PC-3 (cell line): ENCODE results near the gene IER3. TPM values are rescaled to one million over a fixed set of nuclear protein-coding genes. Genes with fewer than 3 reads are reported as not detected.
A peak's percentile ranks its signal among the peaks of the same experiment; 100 is the strongest.

Experiments
- ATAC-seq: fragments of 200-7000 bp; cut with Tn5 transposase; 2 replicates; pipeline ENCODE4 v1.9.1; 2020; ENCODE audit warnings: mild to moderate bottlenecking, moderate library complexity
- BruUV-seq: library from RNA; stranded (reverse); fragments of 400-500 nt; replicated peaks from 2 replicates; lab custom pipeline; 2021; lab: Mats Ljungman, UMichigan
- CTCF ChIA-PET: fragments of 300-600 bp; sonication (Branson Sonifier 250); formaldehyde crosslinking; loops from one replicate; lab custom pipeline; 2022; ENCODE audit warnings: antibody characterized with exemption; lab: Charles Lee
- POLR2A ChIA-PET: fragments of 300-600 bp; sonication (Branson Sonifier 250); formaldehyde crosslinking; loops from one replicate; lab custom pipeline; 2022; ENCODE audit warnings: antibody characterized with exemption; ENCODE audit not compliant: unreplicated experiment; lab: Charles Lee
- DNase-seq: peaks from one replicate; pipeline ENCODE4 v3.0.0-alpha.2; 2015
- H2AFZ ChIP-seq: fragments of 300-600 bp; sonication (generic); 2 replicates; pipeline ENCODE4 v1.6.0; 2016; ENCODE audit warnings: antibody characterized with exemption, low read length
- H3F3A ChIP-seq: fragments of 300-600 bp; sonication (generic); one replicate; pipeline ENCODE4 v1.6.0; 2017; ENCODE audit warnings: antibody characterized with exemption, low read length, control low read depth, mild to moderate bottlenecking; ENCODE audit not compliant: unreplicated experiment
- H3K27ac ChIP-seq: fragments of 300-600 bp; sonication (generic); 2 replicates; pipeline ENCODE4 v1.5.1; 2016; ENCODE audit warnings: mild to moderate bottlenecking, low read length
- H3K27me3 ChIP-seq: fragments of 300-600 bp; sonication (generic); 2 replicates; pipeline ENCODE4 v1.6.1; 2016; ENCODE audit warnings: low read length, mixed read lengths
- H3K36me3 ChIP-seq: fragments of 300-600 bp; sonication (generic); 2 replicates; pipeline ENCODE4 v1.6.1; 2016; ENCODE audit warnings: low read depth, mixed run types, low read length, mixed read lengths
- H3K4me1 ChIP-seq: fragments of 300-600 bp; sonication (generic); 2 replicates; pipeline ENCODE4 v1.5.1; 2016; ENCODE audit warnings: low read length; ENCODE audit not compliant: insufficient read depth
- H3K4me2 ChIP-seq: fragments of 300-600 bp; sonication (generic); 2 replicates; pipeline ENCODE4 v1.6.0; 2016; ENCODE audit warnings: low read length
- H3K4me3 ChIP-seq: fragments of 300-600 bp; sonication (generic); 2 replicates; pipeline ENCODE4 v1.5.1; 2016; ENCODE audit warnings: mild to moderate bottlenecking, low read length, mixed read lengths
- H3K79me2 ChIP-seq: fragments of 300-600 bp; sonication (generic); 2 replicates; pipeline ENCODE4 v1.6.1; 2017; ENCODE audit warnings: low read length, mixed read lengths
- H3K9ac ChIP-seq: fragments of 300-600 bp; sonication (generic); 2 replicates; pipeline ENCODE4 v1.6.0; 2016; ENCODE audit warnings: mild to moderate bottlenecking, low read length
- H3K9me2 ChIP-seq: fragments of 300-600 bp; sonication (generic); replicated peaks from 2 replicates; pipeline ENCODE4 v1.6.1; 2016; ENCODE audit warnings: mixed run types, low read length, mixed read lengths
- H3K9me3 ChIP-seq: fragments of 300-600 bp; sonication (generic); 2 replicates; pipeline ENCODE4 v1.6.1; 2016; ENCODE audit warnings: low read length, mixed read lengths
- H4K20me1 ChIP-seq: fragments of 300-600 bp; sonication (generic); 2 replicates; pipeline ENCODE4 v1.6.1; 2016; ENCODE audit warnings: low read length, mixed read lengths
- EZH2 ChIP-seq: fragments of 300-600 bp; sonication (generic); IDR thresholded peaks from one replicate; pipeline ENCODE4 v1.6.1; 2017; ENCODE audit warnings: antibody characterized with exemption, mild to moderate bottlenecking, low read length; ENCODE audit not compliant: unreplicated experiment
- EZH2phosphoT487 ChIP-seq: fragments of 300-600 bp; sonication (generic); IDR thresholded peaks from 2 replicates; pipeline ENCODE4 v1.6.1; 2018; ENCODE audit warnings: mild to moderate bottlenecking, antibody characterized with exemption, low read length, borderline replicate concordance
- intact Hi-C: fragments of 100-400 bp; cut with micrococcal nuclease; formaldehyde crosslinking; loops from 2 replicates; pipeline ENCODE4 v1.9.0; 2023
- total RNA-seq: library from RNA; depleted of rRNA; stranded (reverse); fragments of >200 nt; gene quantifications from 2 replicates; pipeline ENCODE4 v1.2.3, GENCODE V29; 2014
- TF ChIP-seq, protein P1 (sequence below): fragments of 300-600 bp; sonication (generic); conservative IDR thresholded peaks from 2 replicates; pipeline ENCODE4 v1.5.1; 2017; ENCODE audit warnings: antibody characterized with exemption, low read depth, mild to moderate bottlenecking, low read length

IER3 gene
- total RNA-seq, 1 experiment from 2014 or later = 1,173 TPM

- Histone ChIP-seq H3K4me2 (peak overlapping the region; percentile 89), H3K4me3 (peak overlapping the region; percentile 91), H3K9me2 (no peaks in the 10 kb centered on the region), H4K20me1 (peaks cover 9% of the 10 kb centered on the region), H3K9ac (peak overlapping the region; percentile 100), H3K27me3 (no peaks in the 10 kb centered on the region), H2AFZ (no peak overlapping the region), H3K36me3 (peaks cover 43% of the 10 kb centered on the region), H3K9me3 (no peaks in the 10 kb centered on the region), H3K27ac (peak overlapping the region; percentile 98), H3K4me1 (peaks cover 69% of the 10 kb centered on the region), H3F3A (peaks cover 7% of the 10 kb centered on the region), H3K79me2 (peaks cover 90% of the 10 kb centered on the region)
- peak; percentile 36 for DNase-seq
- BruUV-seq = no TSS peak
- intact Hi-C loops = loop anchor here (5.0 kb wide), 1 partner anchor 136 kb away; no protein-coding TSS in a partner anchor
- CTCF ChIA-PET = interaction anchor here (0.8 kb wide), 1 partner anchor 10 kb away, joined by 3 read pairs; no protein-coding TSS in a partner anchor
- ATAC-seq = no peak
- POLR2A ChIA-PET = interaction anchor here (1.3 kb wide), 1 partner anchor 79 kb away, joined by 7 read pairs; no protein-coding TSS in a partner anchor
- TF ChIP-seq EZH2phosphoT487 (no peak), EZH2 (no peak)
- TF ChIP-seq, protein P1, sequence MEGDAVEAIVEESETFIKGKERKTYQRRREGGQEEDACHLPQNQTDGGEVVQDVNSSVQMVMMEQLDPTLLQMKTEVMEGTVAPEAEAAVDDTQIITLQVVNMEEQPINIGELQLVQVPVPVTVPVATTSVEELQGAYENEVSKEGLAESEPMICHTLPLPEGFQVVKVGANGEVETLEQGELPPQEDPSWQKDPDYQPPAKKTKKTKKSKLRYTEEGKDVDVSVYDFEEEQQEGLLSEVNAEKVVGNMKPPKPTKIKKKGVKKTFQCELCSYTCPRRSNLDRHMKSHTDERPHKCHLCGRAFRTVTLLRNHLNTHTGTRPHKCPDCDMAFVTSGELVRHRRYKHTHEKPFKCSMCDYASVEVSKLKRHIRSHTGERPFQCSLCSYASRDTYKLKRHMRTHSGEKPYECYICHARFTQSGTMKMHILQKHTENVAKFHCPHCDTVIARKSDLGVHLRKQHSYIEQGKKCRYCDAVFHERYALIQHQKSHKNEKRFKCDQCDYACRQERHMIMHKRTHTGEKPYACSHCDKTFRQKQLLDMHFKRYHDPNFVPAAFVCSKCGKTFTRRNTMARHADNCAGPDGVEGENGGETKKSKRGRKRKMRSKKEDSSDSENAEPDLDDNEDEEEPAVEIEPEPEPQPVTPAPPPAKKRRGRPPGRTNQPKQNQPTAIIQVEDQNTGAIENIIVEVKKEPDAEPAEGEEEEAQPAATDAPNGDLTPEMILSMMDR = no peak
These were observed 3.1 kb downstream of the IER3 start for GRCh38 chr6:30741063-30741779.

- BruUV-seq = no TSS peak
- no peaks in the 10 kb centered on the region for H3K9me3 ChIP-seq
- ATAC-seq (no peak), DNase-seq (no peak)
- H3K27ac ChIP-seq = peak overlapping the region; percentile 98
- no peaks in the 10 kb centered on the region for H3K27me3 ChIP-seq
- H4K20me1 ChIP-seq = peaks cover 9% of the 10 kb centered on the region
- H3K36me3 ChIP-seq = peaks cover 50% of the 10 kb centered on the region
- H3K79me2 ChIP-seq = peaks cover 89% of the 10 kb centered on the region
- H3K4me1 ChIP-seq = peaks cover 62% of the 10 kb centered on the region
- H3K9me2 ChIP-seq = no peaks in the 10 kb centered on the region
- intact Hi-C loops = loop anchor here (5.0 kb wide), 1 partner anchor 137 kb away; no protein-coding TSS in a partner anchor
- H3F3A ChIP-seq = peaks cover 7% of the 10 kb centered on the region
- H3K9ac ChIP-seq = peak overlapping the region; percentile 100
- H3K4me2 ChIP-seq = peak overlapping the region; percentile 89
- peak overlapping the region; percentile 91 for H3K4me3 ChIP-seq
- H2AFZ ChIP-seq = no peak overlapping the region
- CTCF ChIA-PET = interaction anchor here (0.5 kb wide), 1 partner anchor 8 kb away, joined by 5 read pairs; no protein-coding TSS in a partner anchor
- POLR2A ChIA-PET = no interaction called here
- TF ChIP-seq, protein P1 = no peak
- no peak for TF ChIP-seq EZH2phosphoT487
- no peak for TF ChIP-seq EZH2
These were observed 3.8 kb downstream of the IER3 start for GRCh38 chr6:30740540-30740870.

DNA sequence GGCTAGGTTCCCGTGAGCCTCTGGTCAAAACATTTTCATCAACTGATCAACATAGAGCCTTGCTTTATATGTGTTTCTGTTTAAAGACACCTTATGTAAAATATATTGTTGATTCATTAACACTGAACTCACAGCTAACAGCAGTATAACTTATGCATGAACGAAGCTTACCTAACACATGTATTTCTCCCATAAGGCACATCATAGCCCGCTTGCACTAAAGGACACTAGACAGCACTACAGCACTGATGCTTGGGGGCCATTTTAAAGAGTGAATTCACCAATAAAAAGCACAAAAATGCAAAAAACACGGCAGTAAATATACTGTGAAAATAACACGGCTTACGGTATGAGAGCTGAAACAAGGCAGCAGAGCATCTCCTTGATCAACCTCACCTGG is 5.8 kb downstream of the IER3 start:
- BruUV-seq = no TSS peak
- POLR2A ChIA-PET = interaction anchor here (1.4 kb wide), 1 partner anchor 14 kb away, joined by 4 read pairs; no protein-coding TSS in a partner anchor
- H3K9me3 ChIP-seq = no peaks in the 10 kb centered on the region
- ATAC-seq (no peak), DNase-seq (no peak)
- intact Hi-C loops = no loop called here
- H3K36me3 ChIP-seq = peaks cover 43% of the 10 kb centered on the region
- peaks cover 52% of the 10 kb centered on the region for H3K4me1 ChIP-seq
- H3F3A ChIP-seq = peaks cover 4% of the 10 kb centered on the region
- no peaks in the 10 kb centered on the region for H3K27me3 ChIP-seq
- H3K4me2 ChIP-seq = peak overlapping the region; percentile 12
- peaks cover 70% of the 10 kb centered on the region for H3K79me2 ChIP-seq
- H2AFZ ChIP-seq = no peak overlapping the region
- H3K27ac ChIP-seq = peak overlapping the region; percentile 39; the same call in 1 of the 2 replicates
- H4K20me1 ChIP-seq = peaks cover 5% of the 10 kb centered on the region
- no peaks in the 10 kb centered on the region for H3K9me2 ChIP-seq
- TF ChIP-seq, protein P1 = no peak
- no peak for TF ChIP-seq EZH2phosphoT487
- TF ChIP-seq EZH2 = no peak
- no peak overlapping the region for H3K9ac ChIP-seq
- CTCF ChIA-PET = no interaction called here
- H3K4me3 ChIP-seq = peak overlapping the region; percentile 8; the same call in 1 of the 2 replicates
